ENCODE measurements around the gene ABCC1. TPM values are rescaled to one million over a fixed set of nuclear protein-coding genes. Genes with fewer than 3 reads are reported as not detected.
"Not testable (repeated sequence)": the region's sequence is repeated elsewhere in the genome, so short reads cannot be mapped to it uniquely, and the experiment has no call there.

The ABCC1 gene
- total RNA-seq, 2 donors from 2014 or later = 66.0 to 67.0 TPM

DNA sequence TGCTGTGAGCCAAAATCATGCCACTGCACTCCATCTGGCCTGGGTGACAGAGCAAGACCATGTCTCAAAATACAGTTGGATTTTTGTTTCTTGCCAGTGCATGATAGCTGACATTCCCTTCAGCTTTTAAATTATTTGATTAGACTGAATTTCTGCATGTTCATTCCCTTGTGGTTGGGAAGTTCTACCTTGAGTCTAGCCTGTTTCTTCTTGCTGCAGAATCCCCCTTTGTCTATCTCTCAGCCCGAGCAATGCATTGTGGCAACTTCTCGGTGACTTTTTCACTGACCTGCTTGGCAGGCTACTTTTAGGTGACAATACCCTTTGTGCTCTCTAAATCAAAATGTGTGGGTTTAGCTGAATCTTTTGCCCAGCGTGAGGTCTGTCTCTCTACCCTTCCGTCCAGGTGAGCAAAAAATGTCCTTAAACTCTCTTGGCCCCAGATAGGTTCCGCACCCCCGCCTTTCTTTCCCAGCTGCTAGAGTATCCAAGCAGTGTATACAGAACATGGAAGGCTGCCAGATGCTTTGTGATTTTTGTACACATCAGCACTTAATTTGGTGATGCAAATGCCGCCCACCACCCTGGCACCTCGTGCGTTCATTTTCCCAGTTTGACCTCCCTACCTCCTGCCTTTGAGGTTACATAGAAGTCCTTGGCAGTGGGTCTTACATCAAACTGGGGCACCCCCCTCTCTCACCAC, 143.7 kb downstream of the ABCC1 start:
- Mint-ChIP-seq H3K4me1 (peaks cover 3% of the 10 kb centered on the region), H3K27me3 (no peaks in the 10 kb centered on the region), H3K4me3 (no peak overlapping the region), H3K27ac (no peak overlapping the region), H3K36me3 (ENCODE audit: low read depth) (peaks cover 11% of the 10 kb centered on the region)
- ATAC-seq (no peak), DNase-seq (no peak)
- no peaks in the 10 kb centered on the region for H3K9me3 ChIP-seq (ENCODE audit: control insufficient read depth, low read length, poor library complexity, severe bottlenecking)

DNA sequence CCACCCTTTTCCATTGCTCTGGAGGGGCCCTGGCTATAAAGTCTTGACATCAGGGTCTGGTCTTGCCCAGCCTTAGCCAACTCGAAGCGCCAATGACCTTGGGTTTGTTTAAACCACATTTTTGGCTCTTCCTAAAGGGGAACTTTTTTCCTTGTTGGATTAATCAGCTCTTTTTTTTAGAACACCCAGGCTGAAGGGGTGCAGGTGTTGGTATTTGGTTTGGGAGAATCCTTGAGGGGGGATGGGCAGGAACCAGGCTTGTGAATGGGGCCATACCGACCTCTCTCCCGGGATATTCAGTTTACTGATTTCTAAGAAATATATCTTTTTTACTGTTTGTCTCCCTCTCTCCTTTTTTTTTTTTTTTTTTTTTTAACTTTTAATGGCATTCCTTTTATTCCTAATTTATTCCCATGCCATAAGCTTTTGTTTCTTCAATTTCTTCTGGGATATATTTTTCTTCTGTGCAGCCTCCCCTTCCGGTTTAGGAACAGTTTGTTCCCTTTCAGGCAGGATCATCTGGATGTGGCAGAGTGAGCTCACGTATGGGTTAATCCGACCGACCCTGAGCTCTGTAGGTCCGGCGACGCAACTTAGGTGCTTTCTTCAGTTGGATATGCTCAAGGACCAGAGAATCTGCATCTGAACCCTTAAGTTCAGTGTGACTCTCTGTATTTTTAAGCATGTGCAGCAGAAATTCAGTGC, 144.4 kb downstream of the ABCC1 start:
- peaks cover 6% of the 10 kb centered on the region for H3K4me1 Mint-ChIP-seq
- H3K27me3 Mint-ChIP-seq = no peaks in the 10 kb centered on the region
- DNase-seq (no peak), ATAC-seq (no peak)
- H3K9me3 ChIP-seq (ENCODE audit: control insufficient read depth, low read length, poor library complexity, severe bottlenecking) = no peaks in the 10 kb centered on the region
- no peak overlapping the region for H3K27ac Mint-ChIP-seq
- H3K4me3 Mint-ChIP-seq = no peak overlapping the region
- peaks cover 14% of the 10 kb centered on the region for H3K36me3 Mint-ChIP-seq (ENCODE audit: low read depth)

DNA sequence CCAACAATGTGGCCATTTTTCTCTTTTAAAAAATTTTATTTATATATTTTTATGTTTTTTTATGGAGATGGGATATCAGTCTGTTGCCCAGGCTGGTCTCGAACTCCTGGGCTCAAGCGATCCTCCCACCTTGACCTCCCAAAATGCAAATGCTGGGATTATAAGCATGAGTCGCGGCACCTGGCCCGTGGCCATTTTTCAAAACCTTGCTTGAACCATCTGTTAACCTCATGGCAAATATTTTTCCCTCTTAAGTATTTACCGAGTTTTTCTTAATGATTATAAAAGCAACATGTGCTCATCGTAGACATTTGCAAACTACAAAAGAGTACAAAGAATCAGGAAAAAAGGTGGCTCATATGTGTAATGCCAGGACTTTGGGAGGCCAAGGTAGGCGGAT, 146.2 kb downstream of the ABCC1 start:
- ATAC-seq = no peak
- no peak overlapping the region for H3K4me3 Mint-ChIP-seq
- no peak for DNase-seq
- H3K4me1 Mint-ChIP-seq = peaks cover 9% of the 10 kb centered on the region
- peak overlapping the region; percentile 41 for H3K27ac Mint-ChIP-seq
- H3K36me3 Mint-ChIP-seq (ENCODE audit: low read depth) = peaks cover 12% of the 10 kb centered on the region
- H3K9me3 ChIP-seq (ENCODE audit: control insufficient read depth, low read length, poor library complexity, severe bottlenecking) = no peaks in the 10 kb centered on the region
- H3K27me3 Mint-ChIP-seq = no peaks in the 10 kb centered on the region

DNA sequence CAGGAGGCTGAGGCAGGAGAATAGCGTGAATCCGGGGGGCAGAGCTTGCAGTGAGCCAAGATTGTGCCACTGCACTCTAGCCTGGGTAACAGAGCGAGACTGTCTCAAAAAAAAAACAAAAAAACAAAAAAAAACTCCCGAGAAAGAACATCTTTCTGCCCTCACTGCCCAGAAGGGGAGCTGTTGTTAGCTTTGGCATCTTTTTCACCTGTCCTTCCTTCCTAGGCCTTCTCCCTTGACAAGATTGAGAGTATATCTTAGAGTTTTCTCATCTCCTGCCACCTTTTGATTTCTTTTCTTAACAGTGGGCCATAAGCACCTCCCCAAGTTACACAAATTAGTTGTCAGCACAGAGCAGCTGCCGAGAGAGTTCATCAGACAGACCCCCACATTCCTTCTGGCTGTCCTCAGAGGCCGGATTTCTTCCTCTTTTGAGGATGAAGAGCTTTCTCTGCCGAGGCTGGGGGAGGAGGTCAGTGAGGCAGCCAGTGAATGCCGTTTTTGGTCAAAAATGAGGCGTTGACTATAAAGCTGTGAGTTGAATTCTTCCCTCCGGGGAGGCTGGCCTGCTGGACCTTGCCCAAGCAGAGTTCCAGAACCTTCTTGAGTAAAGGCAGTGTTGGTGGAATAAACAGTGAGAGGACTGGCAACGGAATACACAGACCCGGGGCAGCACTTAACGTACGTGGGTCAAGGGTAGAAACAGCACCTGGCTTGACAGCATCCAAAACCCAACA, 146.9 kb downstream of the ABCC1 start:
- ATAC-seq (no peak), DNase-seq (no peak)
- H3K4me1 Mint-ChIP-seq = peaks cover 9% of the 10 kb centered on the region
- peaks cover 10% of the 10 kb centered on the region for H3K36me3 Mint-ChIP-seq (ENCODE audit: low read depth)
- no peak overlapping the region for H3K4me3 Mint-ChIP-seq
- peak overlapping the region; percentile 41 for H3K27ac Mint-ChIP-seq
- no peaks in the 10 kb centered on the region for H3K9me3 ChIP-seq (ENCODE audit: control insufficient read depth, low read length, poor library complexity, severe bottlenecking)
- H3K27me3 Mint-ChIP-seq = no peaks in the 10 kb centered on the region

DNA sequence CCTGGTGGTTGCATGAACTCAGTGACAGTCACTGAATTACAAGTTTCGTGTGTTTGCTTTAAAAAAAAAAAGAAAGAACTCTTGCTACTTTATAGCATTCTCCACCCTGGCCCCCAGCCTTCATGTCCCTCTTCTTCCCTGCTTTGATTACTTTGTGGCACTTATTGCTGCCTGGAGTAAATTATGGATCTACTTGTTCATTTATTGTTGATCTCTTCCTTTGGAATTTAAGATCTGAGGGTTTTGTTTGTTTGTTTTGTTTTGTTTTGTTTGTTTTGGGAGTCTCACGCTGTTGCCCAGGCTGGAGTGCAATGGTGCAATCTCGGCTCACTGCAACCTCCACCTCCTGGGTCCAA, 147.4 kb downstream of the ABCC1 start:
- no peak for DNase-seq
- H3K4me3 Mint-ChIP-seq = no peak overlapping the region
- no peak overlapping the region for H3K27ac Mint-ChIP-seq
- peaks cover 9% of the 10 kb centered on the region for H3K4me1 Mint-ChIP-seq
- H3K9me3 ChIP-seq (ENCODE audit: control insufficient read depth, low read length, poor library complexity, severe bottlenecking) = no peaks in the 10 kb centered on the region
- no peaks in the 10 kb centered on the region for H3K27me3 Mint-ChIP-seq
- ATAC-seq = no peak
- peaks cover 11% of the 10 kb centered on the region for H3K36me3 Mint-ChIP-seq (ENCODE audit: low read depth)

DNA sequence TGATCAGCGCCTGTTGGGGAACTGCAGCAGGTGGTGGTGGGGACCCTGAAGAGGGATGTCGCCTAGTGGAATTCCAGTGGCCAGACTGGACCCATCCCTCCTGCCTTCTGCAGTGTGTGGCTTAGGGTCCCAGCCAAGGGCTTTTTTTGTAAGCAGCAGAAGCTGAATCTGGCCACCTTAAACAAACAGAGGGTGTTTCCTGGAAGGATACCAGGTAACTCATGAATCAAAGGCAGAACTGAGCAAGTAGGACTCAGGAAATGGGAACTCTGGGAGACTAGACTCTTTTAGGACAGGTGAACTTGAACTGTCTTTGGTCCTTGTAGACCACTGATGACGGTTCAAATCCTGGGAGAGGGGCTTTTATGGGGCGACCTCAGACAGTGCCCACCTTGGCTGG, 149.9 kb downstream of the ABCC1 start:
- Mint-ChIP-seq H3K4me1 (peaks cover 6% of the 10 kb centered on the region), H3K27me3 (no peaks in the 10 kb centered on the region), H3K4me3 (no peak overlapping the region), H3K36me3 (ENCODE audit: low read depth) (peaks cover 12% of the 10 kb centered on the region), H3K27ac (no peak overlapping the region)
- ATAC-seq = no peak
- no peak for DNase-seq
- H3K9me3 ChIP-seq (ENCODE audit: control insufficient read depth, low read length, poor library complexity, severe bottlenecking) = no peaks in the 10 kb centered on the region

DNA sequence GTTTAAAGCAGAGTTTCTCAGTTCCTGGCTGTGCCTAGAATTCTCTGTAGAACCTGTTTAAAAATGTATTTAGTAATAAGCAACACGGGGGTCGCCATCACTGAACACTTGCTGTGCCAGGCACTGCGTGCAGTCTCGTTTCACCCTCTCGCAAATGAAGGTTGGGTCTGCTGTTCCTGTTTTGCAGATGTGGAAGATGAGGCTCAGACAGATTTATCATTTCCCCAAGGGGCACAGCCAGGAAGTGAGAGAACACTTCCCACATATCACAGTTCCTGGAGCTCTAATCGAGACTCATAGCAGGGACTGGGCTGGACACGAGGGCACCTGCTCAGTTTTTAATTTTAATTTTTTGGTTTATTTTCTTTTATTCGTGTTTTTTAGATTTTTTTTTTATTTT, 151.2 kb downstream of the ABCC1 start:
- DNase-seq = no peak
- H3K36me3 Mint-ChIP-seq (ENCODE audit: low read depth) = peaks cover 12% of the 10 kb centered on the region
- no peaks in the 10 kb centered on the region for H3K9me3 ChIP-seq (ENCODE audit: control insufficient read depth, low read length, poor library complexity, severe bottlenecking)
- peak overlapping the region; percentile 4 for H3K27ac Mint-ChIP-seq
- no peak overlapping the region for H3K4me3 Mint-ChIP-seq
- H3K27me3 Mint-ChIP-seq = no peaks in the 10 kb centered on the region
- H3K4me1 Mint-ChIP-seq = peaks cover 6% of the 10 kb centered on the region
- no peak for ATAC-seq

DNA sequence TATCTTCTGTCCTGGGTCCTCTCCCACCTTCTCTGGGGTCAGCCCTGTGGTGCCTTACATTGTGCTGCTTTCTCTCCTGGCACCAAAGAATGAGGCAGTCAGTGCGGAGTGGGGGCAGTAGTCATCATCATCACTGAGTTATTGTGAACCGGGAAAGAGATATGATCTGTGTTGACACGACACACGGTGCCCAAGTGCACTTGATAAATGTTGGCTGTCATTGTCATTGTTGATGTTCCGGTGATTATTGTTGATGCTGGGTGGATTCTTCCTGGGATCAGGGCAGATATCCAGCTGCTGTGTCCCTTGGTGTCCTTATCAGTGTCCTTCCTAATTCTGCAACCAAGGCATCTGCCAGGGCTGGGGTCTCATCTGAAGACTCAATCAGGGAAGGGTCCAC, 152.2 kb downstream of the ABCC1 start:
- Mint-ChIP-seq H3K27me3 (no peaks in the 10 kb centered on the region), H3K27ac (no peak overlapping the region), H3K36me3 (ENCODE audit: low read depth) (peaks cover 12% of the 10 kb centered on the region), H3K4me1 (peaks cover 6% of the 10 kb centered on the region), H3K4me3 (no peak overlapping the region)
- no peak for DNase-seq
- H3K9me3 ChIP-seq (ENCODE audit: control insufficient read depth, low read length, poor library complexity, severe bottlenecking) = no peaks in the 10 kb centered on the region
- ATAC-seq = no peak

DNA sequence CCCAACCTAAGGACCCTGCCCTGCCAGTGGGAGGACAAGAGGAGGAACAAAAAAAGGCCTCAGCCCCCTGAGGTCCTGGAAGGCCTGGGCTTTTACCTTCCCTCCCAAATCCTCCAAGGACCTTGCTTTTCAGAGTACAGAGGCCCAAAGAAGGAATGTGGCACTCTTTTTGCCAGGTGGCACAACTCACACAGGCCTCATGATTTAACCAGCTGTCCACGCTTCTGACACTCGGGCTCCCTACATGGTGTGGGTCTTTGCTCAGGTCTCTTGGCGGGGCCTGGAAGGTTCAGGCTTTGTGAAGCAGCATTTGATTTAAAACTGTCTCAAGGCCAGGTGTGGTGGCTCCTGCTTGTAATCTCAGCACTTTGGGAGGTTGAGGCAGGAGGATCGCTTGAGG, 153.3 kb downstream of the ABCC1 start:
- Mint-ChIP-seq H3K4me3 (no peak overlapping the region), H3K27me3 (no peaks in the 10 kb centered on the region), H3K27ac (no peak overlapping the region), H3K4me1 (peaks cover 6% of the 10 kb centered on the region), H3K36me3 (ENCODE audit: low read depth) (peaks cover 12% of the 10 kb centered on the region)
- ATAC-seq = no peak
- DNase-seq = no peak
- H3K9me3 ChIP-seq (ENCODE audit: control insufficient read depth, low read length, poor library complexity, severe bottlenecking) = no peaks in the 10 kb centered on the region

DNA sequence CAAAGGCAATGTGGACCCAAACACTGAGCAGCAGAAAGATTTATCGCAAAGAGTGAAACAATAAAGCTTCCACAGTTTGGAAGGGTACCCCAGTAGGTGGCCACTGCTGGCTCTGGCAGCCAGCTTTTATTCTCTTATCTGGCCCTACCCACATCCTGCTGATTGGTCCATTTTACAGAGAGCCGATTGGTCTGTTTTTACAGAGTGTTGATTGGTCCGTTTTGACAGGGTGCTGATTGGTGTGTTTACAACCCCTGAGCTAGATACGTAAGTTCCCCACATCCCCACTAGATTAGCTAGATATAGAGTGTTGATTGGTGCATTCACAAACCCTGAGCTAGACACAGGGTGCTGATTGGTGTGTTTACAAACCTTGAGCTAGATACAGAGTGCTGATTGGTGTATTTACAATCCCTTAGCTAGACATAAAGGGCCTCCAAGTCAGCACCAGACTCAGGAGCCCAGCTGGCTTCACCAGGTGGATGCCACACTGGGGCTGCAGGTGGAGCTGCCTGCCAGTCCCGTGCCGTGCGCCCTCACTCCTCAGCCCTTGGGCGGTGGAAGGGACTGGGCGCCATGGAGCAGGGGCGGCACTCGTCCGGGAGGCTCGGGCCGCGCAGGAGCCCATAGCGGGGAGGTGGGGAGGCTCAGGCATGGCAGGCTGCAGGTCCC, 154.9 kb downstream of the ABCC1 start:
- H3K4me3 Mint-ChIP-seq; H3K27me3 Mint-ChIP-seq; H3K36me3 Mint-ChIP-seq (ENCODE audit: low read depth); DNase-seq; ATAC-seq; H3K4me1 Mint-ChIP-seq; H3K9me3 ChIP-seq (ENCODE audit: control insufficient read depth, low read length, poor library complexity, severe bottlenecking): not testable (repeated sequence)
- H3K27ac Mint-ChIP-seq = peak overlapping the region; percentile 53

DNA sequence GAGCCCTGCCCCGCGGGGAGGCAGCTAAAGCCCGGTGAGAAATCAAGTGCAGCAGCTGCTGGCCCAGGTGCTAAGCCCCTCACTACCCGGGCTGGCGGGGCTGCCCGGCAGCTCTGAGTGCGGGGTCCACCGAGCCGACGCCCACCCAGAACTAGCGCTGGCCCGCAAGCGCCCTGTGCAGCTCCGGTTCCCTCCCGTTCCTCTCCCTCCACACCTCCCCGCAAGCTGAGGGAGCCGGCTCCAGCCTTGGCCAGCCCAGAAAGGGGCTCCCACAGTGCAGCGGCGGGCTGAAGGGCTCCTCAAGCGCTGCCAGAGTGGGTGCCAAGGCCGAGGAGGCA, 155.4 kb downstream of the ABCC1 start:
- not testable (repeated sequence) for DNase-seq; H3K27me3 Mint-ChIP-seq; ATAC-seq; H3K9me3 ChIP-seq (ENCODE audit: control insufficient read depth, low read length, poor library complexity, severe bottlenecking); H3K4me1 Mint-ChIP-seq; H3K36me3 Mint-ChIP-seq (ENCODE audit: low read depth); H3K27ac Mint-ChIP-seq; H3K4me3 Mint-ChIP-seq

DNA sequence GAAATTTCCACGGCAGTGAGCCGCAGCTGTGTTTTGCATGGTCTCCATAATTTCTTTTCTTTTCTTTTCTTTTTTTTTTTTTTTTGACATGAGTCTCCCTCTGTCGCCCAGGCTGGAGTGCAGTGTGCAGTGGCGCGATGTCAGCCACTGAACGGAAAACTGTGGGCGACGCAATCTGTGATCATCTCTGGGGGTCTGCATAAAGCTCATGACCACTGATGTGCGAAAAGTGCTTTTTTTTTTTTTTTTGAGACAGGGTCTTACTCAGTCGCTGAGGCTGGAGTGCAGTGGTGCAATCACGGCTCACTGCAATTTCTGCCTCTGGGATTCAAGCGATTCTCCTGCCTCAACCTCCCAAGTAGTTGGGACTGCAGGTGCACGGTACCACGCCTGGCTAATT, 156.2 kb downstream of the ABCC1 start:
- ATAC-seq = no peak
- H3K27ac Mint-ChIP-seq = no peak overlapping the region

DNA sequence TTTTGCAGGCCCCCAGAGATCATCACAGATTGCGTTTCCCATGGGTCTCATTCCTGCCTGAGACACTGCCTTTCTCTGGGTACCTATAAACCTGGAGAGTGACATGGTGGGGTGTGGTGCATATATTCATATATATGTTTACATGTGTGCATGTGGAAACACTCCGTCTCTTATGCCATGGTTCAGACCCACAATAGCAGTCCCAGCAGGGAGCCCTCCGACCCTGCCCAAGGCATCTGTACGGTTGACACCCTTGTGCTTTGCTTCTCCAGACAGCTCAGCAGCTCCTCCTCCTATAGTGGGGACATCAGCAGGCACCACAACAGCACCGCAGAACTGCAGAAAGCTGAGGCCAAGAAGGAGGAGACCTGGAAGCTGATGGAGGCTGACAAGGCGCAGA, 157.1 kb downstream of the ABCC1 start:
- Mint-ChIP-seq H3K27ac (no peak overlapping the region), H3K27me3 (no peaks in the 10 kb centered on the region), H3K4me1 (no peaks in the 10 kb centered on the region), H3K4me3 (no peak overlapping the region), H3K36me3 (ENCODE audit: low read depth) (peaks cover 12% of the 10 kb centered on the region)
- DNase-seq = no peak
- no peaks in the 10 kb centered on the region for H3K9me3 ChIP-seq (ENCODE audit: control insufficient read depth, low read length, poor library complexity, severe bottlenecking)
- no peak for ATAC-seq

More for the DNA sequence above, 156.2 kb downstream of the ABCC1 start:
- Mint-ChIP-seq H3K4me1 (no peaks in the 10 kb centered on the region), H3K4me3 (no peak overlapping the region), H3K36me3 (ENCODE audit: low read depth) (peaks cover 12% of the 10 kb centered on the region), H3K27me3 (no peaks in the 10 kb centered on the region)
- no peak for DNase-seq
- no peaks in the 10 kb centered on the region for H3K9me3 ChIP-seq (ENCODE audit: control insufficient read depth, low read length, poor library complexity, severe bottlenecking)
